BJ (cell line): ENCODE data around the gene CAVIN4. TPM values are rescaled to one million over a fixed set of nuclear protein-coding genes. Genes with fewer than 3 reads are reported as not detected.

Experiments
- CTCF ChIA-PET: fragments of 350-600 bp; formaldehyde crosslinking; extraction: SDS; loops from one replicate; lab custom pipeline; 2021; ENCODE audit warnings: antibody characterized with exemption, inconsistent platforms; lab: Yijun Ruan, JAX
- POLR2A ChIA-PET: fragments of 300-600 bp; sonication (Branson Sonifier 250); formaldehyde crosslinking; extraction: SDS; loops from one replicate; lab custom pipeline; 2021; ENCODE audit warnings: antibody characterized with exemption; lab: Charles Lee
- DNase-seq: peaks from one replicate; pipeline ENCODE4 v3.0.0-alpha.2; 2011; ENCODE audit warnings: low read depth
- H3K27me3 ChIP-seq: 2 replicates; pipeline ENCODE4 v1.6.0; 2011; ENCODE audit warnings: low read length; ENCODE audit not compliant: control insufficient read depth, insufficient read depth
- H3K36me3 ChIP-seq: 2 replicates; pipeline ENCODE4 v1.5.1; 2011; ENCODE audit warnings: low read length; ENCODE audit not compliant: control insufficient read depth, insufficient read depth
- H3K4me3 ChIP-seq: 2 replicates; pipeline ENCODE4 v1.5.1; 2011; ENCODE audit warnings: low read depth, mild to moderate bottlenecking, control low read depth, low read length
- polyA plus RNA-seq: library from polyadenylated mRNA; depleted of rRNA; stranded (reverse); fragments of >200 nt; gene quantifications from 2 replicates; pipeline ENCODE4 v1.2.3, GENCODE V29; 2011
- TF ChIP-seq, protein P1 (sequence below): IDR thresholded peaks from 2 replicates; pipeline ENCODE4 v1.5.1; 2011; ENCODE audit warnings: low read depth, mild to moderate bottlenecking, control low read depth, inconsistent platforms, low read length, moderate library complexity; ENCODE audit not compliant: insufficient read depth

CAVIN4 gene
- polyA plus RNA-seq, 1 experiment: 0.21 TPM

DNA sequence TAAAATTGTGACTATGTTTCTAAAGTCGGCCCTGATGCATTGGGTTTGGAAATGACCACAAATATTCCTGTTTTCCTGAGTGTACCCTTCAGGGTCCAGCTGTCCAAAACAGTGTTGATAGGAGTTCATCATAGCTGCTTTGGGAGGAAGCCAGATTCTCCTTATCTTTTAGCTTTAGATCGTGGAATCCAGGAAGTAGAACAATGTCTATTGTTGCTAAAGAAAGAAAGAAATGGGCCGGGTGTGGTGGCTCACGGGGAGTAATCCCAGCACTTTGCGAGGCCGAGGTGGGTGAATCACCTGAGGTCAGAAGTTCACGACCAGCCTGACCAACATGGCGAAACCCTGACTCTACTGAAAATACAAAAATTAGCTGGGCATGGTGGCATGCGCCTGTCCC lies 9.5 kb downstream of the CAVIN4 start:
- no peak for DNase-seq
- ChIA-PET POLR2A (no interaction called here), CTCF (interaction anchor here (0.9 to 1.2 kb wide), 3 partner anchors 9 to 263 kb away, joined by 3 to 4 read pairs (median 4); no protein-coding TSS in a partner anchor)

DNA sequence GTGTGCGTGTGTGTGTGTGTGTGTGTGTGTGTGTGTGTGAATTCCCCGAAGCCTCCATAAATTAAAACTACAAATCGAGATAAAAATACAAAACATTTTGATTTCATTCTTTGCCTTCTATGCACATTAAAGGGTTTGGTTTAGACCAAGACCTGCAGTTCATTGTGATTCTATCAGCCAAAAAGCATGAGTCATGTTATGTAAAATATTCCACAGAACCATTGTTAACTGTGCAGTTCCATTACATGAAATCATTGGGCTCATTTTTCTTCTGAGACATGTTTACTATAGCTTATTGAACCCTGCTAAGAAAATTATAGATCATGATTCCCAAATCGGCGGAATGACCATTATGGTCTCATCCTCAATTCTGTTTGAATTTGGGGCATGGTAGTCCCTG lies 11.7 kb downstream of the CAVIN4 start:
- DNase-seq: no peak
- POLR2A ChIA-PET: no interaction called here
- TF ChIP-seq, protein P1, sequence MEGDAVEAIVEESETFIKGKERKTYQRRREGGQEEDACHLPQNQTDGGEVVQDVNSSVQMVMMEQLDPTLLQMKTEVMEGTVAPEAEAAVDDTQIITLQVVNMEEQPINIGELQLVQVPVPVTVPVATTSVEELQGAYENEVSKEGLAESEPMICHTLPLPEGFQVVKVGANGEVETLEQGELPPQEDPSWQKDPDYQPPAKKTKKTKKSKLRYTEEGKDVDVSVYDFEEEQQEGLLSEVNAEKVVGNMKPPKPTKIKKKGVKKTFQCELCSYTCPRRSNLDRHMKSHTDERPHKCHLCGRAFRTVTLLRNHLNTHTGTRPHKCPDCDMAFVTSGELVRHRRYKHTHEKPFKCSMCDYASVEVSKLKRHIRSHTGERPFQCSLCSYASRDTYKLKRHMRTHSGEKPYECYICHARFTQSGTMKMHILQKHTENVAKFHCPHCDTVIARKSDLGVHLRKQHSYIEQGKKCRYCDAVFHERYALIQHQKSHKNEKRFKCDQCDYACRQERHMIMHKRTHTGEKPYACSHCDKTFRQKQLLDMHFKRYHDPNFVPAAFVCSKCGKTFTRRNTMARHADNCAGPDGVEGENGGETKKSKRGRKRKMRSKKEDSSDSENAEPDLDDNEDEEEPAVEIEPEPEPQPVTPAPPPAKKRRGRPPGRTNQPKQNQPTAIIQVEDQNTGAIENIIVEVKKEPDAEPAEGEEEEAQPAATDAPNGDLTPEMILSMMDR: no peak
- CTCF ChIA-PET: interaction anchor here (0.9 to 3.7 kb wide), 2 partner anchors 10 to 12 kb away, joined by 3 to 21 read pairs; no protein-coding TSS in a partner anchor
- H3K27me3 ChIP-seq: no peaks in the 10 kb centered on the region
- H3K4me3 ChIP-seq: no peak overlapping the region
- no peaks in the 10 kb centered on the region for H3K36me3 ChIP-seq

More for the DNA sequence above, 9.5 kb downstream of the CAVIN4 start:
- H3K4me3 ChIP-seq: no peak overlapping the region
- no peaks in the 10 kb centered on the region for H3K36me3 ChIP-seq
- TF ChIP-seq, protein P1: no peak
- no peaks in the 10 kb centered on the region for H3K27me3 ChIP-seq

DNA sequence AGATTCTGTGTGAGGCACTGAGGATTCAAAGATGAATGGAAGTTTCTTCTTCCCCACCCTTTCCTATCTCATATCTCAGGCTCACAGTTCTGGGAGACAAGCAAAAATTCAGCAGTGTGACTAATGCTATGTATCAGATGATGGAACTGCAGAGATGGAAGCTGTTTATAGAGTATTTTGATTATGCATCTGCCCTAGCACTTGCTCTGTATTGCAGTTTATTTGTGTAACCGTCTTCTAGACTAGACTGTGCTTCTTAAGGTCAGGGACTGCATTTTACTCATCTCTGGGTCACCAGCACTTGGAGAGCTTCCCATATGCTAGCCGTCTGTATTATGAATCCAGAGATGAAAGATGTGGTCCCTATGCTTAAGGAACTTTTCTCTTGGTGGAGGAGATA lies 12.6 kb downstream of the CAVIN4 start:
- ChIA-PET POLR2A (no interaction called here), CTCF (interaction anchor here (0.9 to 3.7 kb wide), 2 partner anchors 9 to 11 kb away, joined by 3 to 21 read pairs; no protein-coding TSS in a partner anchor)
- TF ChIP-seq, protein P1: no peak
- no peaks in the 10 kb centered on the region for H3K36me3 ChIP-seq
- no peak overlapping the region for H3K4me3 ChIP-seq
- H3K27me3 ChIP-seq: no peaks in the 10 kb centered on the region
- DNase-seq: no peak

GRCh38 chr9:100591139-100591538 lies 13.3 kb downstream of the CAVIN4 start:
- ChIA-PET POLR2A (no interaction called here), CTCF (interaction anchor here (0.6 to 3.7 kb wide), 7 partner anchors 8 to 267 kb away, joined by 3 to 21 read pairs (median 3); no protein-coding TSS in a partner anchor)
- no peak for DNase-seq
- H3K4me3 ChIP-seq: no peak overlapping the region
- H3K27me3 ChIP-seq: no peaks in the 10 kb centered on the region
- no peaks in the 10 kb centered on the region for H3K36me3 ChIP-seq
- TF ChIP-seq, protein P1: no peak

GRCh38 chr9:100591639-100592412 lies 13.9 kb downstream of the CAVIN4 start:
- ChIA-PET POLR2A (no interaction called here), CTCF (interaction anchor here (0.7 to 3.7 kb wide), 6 partner anchors 10 to 268 kb away, joined by 3 to 21 read pairs (median 4); no protein-coding TSS in a partner anchor)
- TF ChIP-seq, protein P1: no peak
- H3K4me3 ChIP-seq: no peak overlapping the region
- H3K36me3 ChIP-seq: no peaks in the 10 kb centered on the region
- no peaks in the 10 kb centered on the region for H3K27me3 ChIP-seq
- DNase-seq: no peak
